AG04449 (cell line): ENCODE results near the gene TSNAXIP1.
A peak's percentile ranks its signal among the peaks of the same experiment; 100 is the strongest.

Experiments used
- CTCF ChIA-PET: fragments of 350-600 bp; formaldehyde crosslinking; extraction: SDS; loops from one replicate; lab custom pipeline; 2021; ENCODE audit warnings: antibody characterized with exemption; lab: Yijun Ruan, JAX
- POLR2A ChIA-PET: fragments of 400-600, 350-600 bp; formaldehyde crosslinking; extraction: SDS; loops from one replicate; lab custom pipeline; 2020; ENCODE audit warnings: antibody characterized with exemption, inconsistent platforms; lab: Yijun Ruan, JAX
- DNase-seq: peaks from one replicate; pipeline ENCODE4 v3.0.0-alpha.2; 2010; ENCODE audit warnings: low read depth, low spot score
- H3K4me3 ChIP-seq: 2 replicates; pipeline ENCODE4 v1.5.1; 2011; ENCODE audit warnings: low read depth, mild to moderate bottlenecking, control low read depth, low read length
- TF ChIP-seq, protein P1 (sequence below): IDR thresholded peaks from one replicate; pipeline ENCODE4 v1.5.1; 2011; ENCODE audit warnings: mild to moderate bottlenecking, moderate library complexity, low read length, control low read depth, inconsistent platforms; ENCODE audit not compliant: insufficient read depth; ENCODE audit errors: missing control alignments

Gene TSNAXIP1

DNA sequence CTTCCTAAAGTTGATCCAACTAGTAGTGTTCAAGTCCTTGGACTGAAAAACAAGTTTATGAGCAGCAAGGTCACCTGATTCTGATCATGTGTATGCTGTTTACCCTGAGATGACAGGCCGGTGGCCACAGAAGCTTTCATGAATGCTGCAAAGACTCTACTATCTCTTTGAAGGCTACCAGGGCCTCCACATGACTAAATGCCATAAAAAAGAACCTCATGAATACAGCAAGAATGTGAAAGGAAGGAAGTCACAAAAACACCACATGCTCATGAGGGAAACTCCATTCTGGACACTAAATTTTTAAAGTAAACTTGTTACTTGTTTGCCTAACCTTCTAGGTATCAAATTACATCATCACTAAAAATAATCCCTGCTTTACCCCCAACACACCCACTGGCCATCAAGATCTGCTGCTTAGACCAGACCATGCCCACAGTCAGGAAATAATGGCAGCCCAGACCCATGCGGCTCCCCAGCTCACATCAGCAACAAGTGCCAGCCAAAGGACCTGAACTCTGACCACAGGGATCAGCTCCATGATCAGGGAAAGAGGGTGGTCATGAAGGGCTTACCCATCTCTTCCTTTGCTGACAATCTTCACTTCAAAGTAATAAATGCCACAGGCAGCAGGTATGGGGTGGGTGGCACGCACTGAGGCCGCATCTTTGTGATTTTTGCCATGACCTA is 1.7 kb upstream of the TSNAXIP1 start:
- peak overlapping the region; percentile 98 for H3K4me3 ChIP-seq
- TF ChIP-seq, protein P1, sequence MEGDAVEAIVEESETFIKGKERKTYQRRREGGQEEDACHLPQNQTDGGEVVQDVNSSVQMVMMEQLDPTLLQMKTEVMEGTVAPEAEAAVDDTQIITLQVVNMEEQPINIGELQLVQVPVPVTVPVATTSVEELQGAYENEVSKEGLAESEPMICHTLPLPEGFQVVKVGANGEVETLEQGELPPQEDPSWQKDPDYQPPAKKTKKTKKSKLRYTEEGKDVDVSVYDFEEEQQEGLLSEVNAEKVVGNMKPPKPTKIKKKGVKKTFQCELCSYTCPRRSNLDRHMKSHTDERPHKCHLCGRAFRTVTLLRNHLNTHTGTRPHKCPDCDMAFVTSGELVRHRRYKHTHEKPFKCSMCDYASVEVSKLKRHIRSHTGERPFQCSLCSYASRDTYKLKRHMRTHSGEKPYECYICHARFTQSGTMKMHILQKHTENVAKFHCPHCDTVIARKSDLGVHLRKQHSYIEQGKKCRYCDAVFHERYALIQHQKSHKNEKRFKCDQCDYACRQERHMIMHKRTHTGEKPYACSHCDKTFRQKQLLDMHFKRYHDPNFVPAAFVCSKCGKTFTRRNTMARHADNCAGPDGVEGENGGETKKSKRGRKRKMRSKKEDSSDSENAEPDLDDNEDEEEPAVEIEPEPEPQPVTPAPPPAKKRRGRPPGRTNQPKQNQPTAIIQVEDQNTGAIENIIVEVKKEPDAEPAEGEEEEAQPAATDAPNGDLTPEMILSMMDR, result no peak
- ChIA-PET POLR2A (no interaction called here), CTCF (interaction anchor here (1.1 kb wide), 1 partner anchor 78 kb away, joined by 4 read pairs; no protein-coding TSS in a partner anchor)
- DNase-seq, result no peak

DNA sequence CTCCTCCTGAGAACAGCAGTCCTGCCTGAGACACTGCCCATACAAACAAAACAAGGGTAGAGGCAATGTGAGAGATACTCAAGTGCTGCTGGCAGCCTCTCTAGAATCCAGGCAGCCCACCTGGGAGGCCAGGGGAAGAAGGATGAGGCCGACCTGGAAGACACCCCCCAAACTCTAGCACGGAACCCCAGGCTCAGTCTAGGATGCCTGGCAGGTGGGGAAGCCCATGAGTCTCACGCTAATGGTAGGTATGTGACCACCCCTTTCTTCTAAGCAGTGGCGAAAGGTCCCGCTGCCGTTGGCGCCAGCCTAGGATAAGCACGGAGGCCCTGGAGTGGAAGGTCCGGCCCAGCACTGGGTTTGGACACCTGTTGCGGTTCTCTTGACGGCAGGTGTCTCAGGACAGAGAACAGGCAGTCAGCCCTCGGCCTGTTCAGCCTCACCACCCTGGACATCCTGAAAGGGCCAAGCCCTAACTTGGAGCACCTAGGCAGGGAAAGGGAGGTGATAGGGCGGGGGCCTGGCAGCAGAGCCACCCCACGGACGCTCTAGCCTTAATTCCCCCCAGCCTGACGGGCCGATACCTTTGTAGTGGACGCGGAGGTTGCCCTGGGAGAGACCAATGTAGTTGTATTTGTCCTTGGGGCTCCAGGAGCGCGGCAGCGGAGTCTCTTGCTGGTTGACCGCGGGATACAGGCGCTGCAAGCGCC is 816 bp upstream of the TSNAXIP1 start:
- CTCF ChIA-PET, result interaction anchor here (1.1 to 2.6 kb wide), 5 partner anchors 9 to 138 kb away, joined by 3 to 52 read pairs (median 9); no protein-coding TSS in a partner anchor
- no peak for DNase-seq

DNA sequence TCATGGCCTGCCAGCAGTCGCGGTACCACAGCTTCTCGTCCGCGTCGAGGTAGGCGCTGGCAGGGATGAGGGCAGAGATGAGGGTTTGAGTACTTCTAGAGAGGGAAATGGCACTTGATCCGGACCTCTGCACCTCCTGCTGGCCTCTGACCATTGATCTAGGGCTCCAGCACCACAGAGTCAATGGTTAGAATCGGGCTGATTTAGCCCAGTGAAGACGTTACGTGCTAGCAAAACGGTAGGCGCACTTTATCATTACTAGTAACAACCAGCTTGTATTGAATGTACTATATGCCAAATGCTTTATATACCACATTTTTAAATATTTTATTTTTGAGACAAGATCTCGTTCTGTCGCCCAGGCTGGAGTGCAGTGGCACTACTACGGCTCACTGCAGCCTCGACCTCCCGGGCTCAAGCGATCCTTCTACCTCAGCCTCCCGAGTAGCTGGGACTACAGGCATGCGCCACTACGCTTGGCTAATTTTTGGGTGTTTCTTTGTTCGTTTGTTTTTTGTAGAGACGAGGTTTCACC is 526 bp downstream of the TSNAXIP1 start:
- POLR2A ChIA-PET, result interaction anchor here (0.7 to 1.6 kb wide), 4 partner anchors 9 to 88 kb away, joined by 3 to 7 read pairs (median 4); no protein-coding TSS in a partner anchor
- CTCF ChIA-PET, result interaction anchor here (0.7 to 2.6 kb wide), 11 partner anchors 9 to 286 kb away, joined by 3 to 52 read pairs (median 3); no protein-coding TSS in a partner anchor
- peak overlapping the region; percentile 85 for H3K4me3 ChIP-seq
- no peak for DNase-seq
- TF ChIP-seq, protein P1, result no peak

More for the DNA sequence above, 816 bp upstream of the TSNAXIP1 start:
- TF ChIP-seq, protein P1, result no peak
- POLR2A ChIA-PET, result interaction anchor here (0.6 to 1.6 kb wide), 5 partner anchors 28 to 975 kb away, joined by 3 to 7 read pairs (median 4); partner anchors contain the start of gene NAE1
- peak overlapping the region; percentile 98 for H3K4me3 ChIP-seq

DNA sequence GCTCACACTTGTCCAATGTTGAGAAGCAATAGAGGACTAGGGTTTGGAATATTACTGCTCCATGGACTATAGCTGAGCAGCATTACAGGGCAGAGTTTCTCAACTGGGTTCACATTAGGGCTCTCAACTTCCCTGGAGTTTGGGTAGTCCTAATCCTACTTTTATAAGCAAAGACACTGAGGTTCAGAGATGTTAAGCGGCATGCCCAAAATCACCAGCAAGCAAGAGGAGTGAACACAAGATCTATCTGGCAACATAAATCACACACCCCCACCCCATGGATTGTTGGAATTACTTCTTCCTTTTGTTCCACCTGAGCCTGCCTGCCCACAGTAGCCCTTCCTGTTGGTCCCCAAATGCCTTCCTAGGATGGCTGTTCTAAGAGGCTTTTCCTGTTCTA is 5.2 kb downstream of the TSNAXIP1 start:
- ChIA-PET CTCF (interaction anchor here (11.8 to 13.0 kb wide), 2 partner anchors 20 to 118 kb away, joined by 181 to 227 read pairs; partner anchors contain the start of genes CTRL and PSMB10), POLR2A (no interaction called here)
- TF ChIP-seq, protein P1, result no peak
- no peak overlapping the region for H3K4me3 ChIP-seq
- DNase-seq, result no peak

DNA sequence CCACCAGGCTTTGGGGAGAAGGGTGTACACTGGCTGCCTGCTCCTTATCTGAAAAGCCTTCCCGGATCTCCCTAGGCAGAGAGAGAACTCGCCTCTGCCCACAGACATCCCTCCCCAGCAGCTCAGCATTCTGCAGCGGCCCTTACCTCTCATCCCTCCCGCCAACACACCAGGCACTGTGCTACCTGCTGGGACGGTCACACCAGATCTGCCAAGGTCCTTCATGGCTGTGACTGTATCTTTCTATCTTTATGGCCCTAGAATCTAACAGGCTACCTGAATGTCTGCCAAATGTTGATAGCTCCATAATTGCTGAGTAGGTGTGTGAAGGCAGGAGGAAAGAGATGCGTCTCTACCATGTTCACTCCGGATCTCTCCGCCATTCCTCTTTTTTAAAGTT is 7.9 kb downstream of the TSNAXIP1 start:
- TF ChIP-seq, protein P1, result no peak
- ChIA-PET CTCF (interaction anchor here (1.2 to 13.0 kb wide), 12 partner anchors 10 to 226 kb away, joined by 3 to 227 read pairs (median 22); partner anchors contain the start of genes CTRL, EDC4, NRN1L and PSMB10), POLR2A (interaction anchor here (0.9 kb wide), 1 partner anchor 117 kb away, joined by 3 read pairs; no protein-coding TSS in a partner anchor)
- no peak overlapping the region for H3K4me3 ChIP-seq
- no peak for DNase-seq
